Immature natural killer cell (primary cell): Measurements from ENCODE around the gene LDLRAD1. TPM values are rescaled to one million over a fixed set of nuclear protein-coding genes. Genes with fewer than 3 reads are reported as not detected.
A peak's percentile ranks its signal among the peaks of the same experiment; 100 is the strongest.
"Not testable (repeated sequence)": the region's sequence is repeated elsewhere in the genome, so short reads cannot be mapped to it uniquely, and the experiment has no call there.

Source experiments
- DNase-seq, 3 donors: peaks; one replicate each; pipeline ENCODE4 v3.0.0; 2022; ENCODE audit warnings: mixed read lengths in 1 of 3
- H3K27ac Mint-ChIP-seq, 6 donors: one replicate each; pipeline ENCODE4 v1.8.0; 2020; ENCODE audit warnings: mixed read lengths in 6 of 6, mild to moderate bottlenecking in 5 of 6, inconsistent platforms in 4 of 6, moderate library complexity in 3 of 6
- H3K27me3 Mint-ChIP-seq, 3 donors: one replicate each; pipeline ENCODE4 v1.8.0; 2020 to 2021; ENCODE audit warnings: low read depth in 3 of 3, mild to moderate bottlenecking in 3 of 3, mixed read lengths in 3 of 3, moderate library complexity in 3 of 3, inconsistent platforms in 1 of 3
- H3K36me3 Mint-ChIP-seq, 3 donors: one replicate each; pipeline ENCODE4 v1.8.0; 2020; ENCODE audit warnings: mixed read lengths in 3 of 3, inconsistent platforms in 2 of 3, mild to moderate bottlenecking in 2 of 3
- H3K4me1 Mint-ChIP-seq, 2 donors: one replicate each; pipeline ENCODE4 v1.8.0; 2020; ENCODE audit warnings: inconsistent platforms in 2 of 2, mild to moderate bottlenecking in 2 of 2, mixed read lengths in 2 of 2, moderate library complexity in 1 of 2
- H3K4me3 Mint-ChIP-seq, 5 donors: one replicate each; pipeline ENCODE4 v1.8.0; 2020; ENCODE audit warnings: mild to moderate bottlenecking in 5 of 5, mixed read lengths in 5 of 5, inconsistent platforms in 3 of 5, moderate library complexity in 3 of 5
- H3K9me3 Mint-ChIP-seq, 6 donors: one replicate each; pipeline ENCODE4 v1.8.0; 2020; ENCODE audit warnings: mild to moderate bottlenecking in 6 of 6, mixed read lengths in 6 of 6, inconsistent platforms in 4 of 6, moderate library complexity in 3 of 6
- polyA plus RNA-seq, 3 donors: library from polyadenylated mRNA; unstranded; fragments of 300-500 nt; fragmentation: Illumina TruSeq; gene quantifications; one replicate each; pipeline ENCODE4 v1.2.3, GENCODE V29; 2021

LDLRAD1 gene
- polyA plus RNA-seq, 3 donors from 2014 or later, result not detected

DNA sequence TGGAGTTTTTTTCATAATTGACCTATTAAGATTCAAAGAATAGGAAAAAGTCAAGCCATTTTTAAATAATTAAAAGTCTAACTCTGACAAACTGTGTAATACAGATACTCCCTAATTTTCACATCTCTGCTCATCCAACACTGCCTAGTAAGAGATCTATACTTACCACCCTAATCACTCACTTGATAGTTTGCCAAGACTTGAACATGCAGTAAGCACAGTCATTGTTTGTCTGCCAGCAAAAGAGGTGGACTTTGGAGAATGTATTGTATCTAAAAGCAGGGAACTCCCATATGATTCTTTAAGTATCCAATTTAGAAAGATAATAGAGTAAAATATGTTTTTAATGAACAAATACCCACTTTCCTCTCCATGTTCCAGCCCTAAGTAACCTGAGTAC is 19.5 kb upstream of the LDLRAD1 start:
- no peak overlapping the region for H3K4me3 Mint-ChIP-seq
- H3K36me3 Mint-ChIP-seq, result peaks cover 18 to 53% (median 21%) of the 10 kb centered on the region in 3 donors
- H3K27ac Mint-ChIP-seq, result peak overlapping the region in 2 of 6 donors; percentile 3 to 25
- no peaks in the 10 kb centered on the region for H3K4me1 Mint-ChIP-seq
- no peak for DNase-seq
- no peaks in the 10 kb centered on the region for H3K9me3 Mint-ChIP-seq
- no peaks in the 10 kb centered on the region for H3K27me3 Mint-ChIP-seq

DNA sequence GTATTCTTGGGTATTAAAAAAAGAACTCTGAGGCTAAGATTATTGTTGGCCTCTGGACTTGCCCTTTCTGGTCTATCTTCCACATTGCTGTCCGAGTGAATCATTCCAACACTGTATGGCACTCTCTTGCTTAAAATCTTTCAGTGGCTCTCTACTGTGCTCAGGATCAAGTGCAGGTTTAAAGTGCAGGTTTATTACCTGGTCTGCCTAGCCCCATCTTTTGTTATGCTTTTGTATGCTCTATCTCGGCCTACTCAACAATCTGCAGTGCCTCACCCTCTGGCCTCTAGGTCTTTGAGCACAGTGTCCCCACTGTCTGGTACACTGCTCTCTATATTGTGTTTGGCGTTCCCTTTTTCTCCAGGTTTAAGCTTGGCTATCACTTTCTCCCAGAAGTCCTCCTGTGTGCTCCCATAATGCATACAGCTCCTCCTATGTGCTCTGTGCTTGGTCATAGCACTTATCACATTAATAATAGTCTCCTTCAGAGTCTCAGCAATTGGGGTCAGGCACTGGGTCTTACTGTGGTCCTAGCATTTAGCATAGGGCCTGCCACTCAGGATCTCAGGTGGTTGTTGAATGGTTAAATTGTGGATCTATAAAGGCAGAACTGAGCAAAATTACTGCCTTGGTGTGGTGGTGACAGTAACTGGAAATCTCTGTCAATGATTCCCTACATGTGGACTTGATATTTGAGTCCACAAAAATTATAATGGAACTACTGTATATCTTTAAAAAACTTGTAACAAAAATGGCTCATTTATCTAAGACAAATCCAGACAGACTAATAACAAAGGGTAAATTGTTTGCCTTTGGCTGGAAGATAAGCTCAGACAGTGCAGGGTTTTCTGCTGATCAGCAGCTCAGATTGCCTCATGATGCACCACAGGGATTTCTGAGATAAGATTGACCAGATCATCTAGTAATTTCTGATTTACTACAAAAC is 10.6 kb upstream of the LDLRAD1 start:
- Mint-ChIP-seq H3K36me3 (peaks cover 0 to 20% (median 11%) of the 10 kb centered on the region in 3 donors), H3K9me3 (no peaks in the 10 kb centered on the region), H3K4me3 (no peak overlapping the region), H3K27me3 (peaks cover 0 to 2% (median 0%) of the 10 kb centered on the region in 3 donors), H3K4me1 (no peaks in the 10 kb centered on the region), H3K27ac (peak overlapping the region in 3 of 6 donors; percentile 18 to 51 (median 31))
- no peak for DNase-seq

DNA sequence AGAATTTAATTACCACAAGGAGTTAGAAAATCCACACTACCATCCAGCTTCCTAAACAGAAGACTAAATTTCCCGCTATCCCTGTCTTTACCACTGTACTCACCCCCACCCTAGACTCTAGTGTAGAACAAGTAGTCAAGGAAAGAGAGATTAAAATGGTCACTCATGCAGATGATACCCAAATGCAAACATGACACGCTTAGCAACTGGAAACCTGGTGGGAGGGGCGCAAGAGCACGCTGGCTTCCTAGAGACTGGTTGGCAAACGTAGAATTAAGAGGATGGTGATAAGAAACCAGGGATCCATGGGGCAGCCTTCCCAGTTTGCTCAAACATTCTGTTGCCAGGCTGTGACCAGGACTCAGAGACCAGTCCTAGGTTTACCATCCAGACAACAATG is 9.9 kb upstream of the LDLRAD1 start:
- Mint-ChIP-seq H3K4me3 (no peak overlapping the region), H3K36me3 (peaks cover 0 to 20% (median 11%) of the 10 kb centered on the region in 3 donors), H3K27ac (peak overlapping the region in 1 of 6 donors; percentile 29), H3K27me3 (peaks cover 0 to 2% (median 0%) of the 10 kb centered on the region in 3 donors), H3K9me3 (no peaks in the 10 kb centered on the region), H3K4me1 (no peaks in the 10 kb centered on the region)
- DNase-seq, result no peak

DNA sequence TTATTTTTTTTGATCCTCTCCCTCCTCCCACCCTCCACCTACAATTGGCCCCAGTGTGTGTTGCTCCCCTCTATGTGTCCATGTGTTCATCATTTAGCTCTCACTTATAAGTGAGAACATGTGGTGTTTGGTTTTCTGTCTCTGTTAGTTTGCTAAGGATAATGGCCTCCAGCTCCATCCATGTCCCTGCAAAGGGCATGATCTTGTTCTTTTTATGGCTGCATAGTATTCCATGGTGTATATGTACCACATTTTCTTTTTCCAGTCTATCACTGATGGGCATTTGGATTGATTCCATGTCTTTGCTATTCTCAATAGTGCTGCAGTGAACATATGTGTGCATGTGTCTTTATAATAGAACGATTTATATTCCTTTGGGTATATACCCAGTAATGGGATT is 6.8 kb upstream of the LDLRAD1 start:
- H3K4me1 Mint-ChIP-seq, H3K4me3 Mint-ChIP-seq, H3K36me3 Mint-ChIP-seq, H3K27ac Mint-ChIP-seq, DNase-seq, H3K27me3 Mint-ChIP-seq, H3K9me3 Mint-ChIP-seq: not testable (repeated sequence)

DNA sequence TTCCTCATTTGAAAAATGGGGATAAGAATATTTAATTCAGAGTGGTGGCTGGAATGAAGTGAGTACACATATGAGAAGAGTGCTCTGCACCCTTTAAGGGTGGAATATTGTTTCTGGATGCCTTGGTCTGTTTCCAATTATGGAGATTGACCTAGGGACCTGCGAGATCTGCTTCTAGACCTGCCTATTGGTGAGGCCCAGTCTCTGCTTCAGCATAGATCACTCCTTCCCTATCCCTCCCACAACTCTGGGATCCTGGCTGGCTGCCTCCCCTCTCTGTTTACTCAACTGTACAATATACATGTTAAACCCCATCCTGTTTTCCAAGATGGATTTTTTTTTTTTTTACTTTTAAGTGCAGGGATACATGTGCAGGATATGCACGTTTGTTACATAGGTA is 6.4 kb upstream of the LDLRAD1 start:
- Mint-ChIP-seq H3K27ac (no peak overlapping the region), H3K4me1 (no peaks in the 10 kb centered on the region), H3K9me3 (no peaks in the 10 kb centered on the region), H3K36me3 (peaks cover 0 to 4% (median 3%) of the 10 kb centered on the region in 3 donors), H3K27me3 (no peaks in the 10 kb centered on the region), H3K4me3 (no peak overlapping the region)
- no peak for DNase-seq

DNA sequence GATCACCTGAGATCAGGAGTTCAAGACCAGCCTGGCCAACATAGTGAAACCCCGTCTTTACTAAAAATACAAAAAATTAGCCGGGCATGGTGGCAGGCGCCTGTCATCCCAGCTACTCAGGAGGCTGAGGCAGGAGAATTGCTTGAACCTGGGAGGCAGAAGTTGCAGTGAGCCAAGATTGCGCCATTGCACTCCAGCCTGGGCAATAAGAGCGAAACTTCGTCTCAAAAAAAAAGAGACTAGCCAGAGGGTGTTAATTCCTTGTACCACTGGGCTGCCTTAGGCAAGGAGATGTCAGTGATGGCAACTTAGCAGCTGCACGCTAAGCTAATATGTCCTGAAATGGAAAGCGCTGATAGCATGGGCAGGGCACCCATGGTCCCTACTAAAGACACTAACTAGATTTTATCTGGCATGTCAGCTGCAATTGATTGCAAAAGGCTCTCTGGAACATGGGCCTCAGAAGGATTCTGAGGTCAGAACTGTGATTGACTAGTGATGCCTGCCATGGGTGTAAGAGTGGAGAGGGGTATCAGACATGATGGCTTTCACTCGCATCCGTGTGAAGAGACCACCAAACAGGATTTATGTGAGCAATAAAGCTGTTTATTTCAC is 1.7 kb upstream of the LDLRAD1 start:
- not testable (repeated sequence) for H3K4me1 Mint-ChIP-seq, H3K9me3 Mint-ChIP-seq, H3K4me3 Mint-ChIP-seq, H3K27me3 Mint-ChIP-seq, H3K36me3 Mint-ChIP-seq, DNase-seq, H3K27ac Mint-ChIP-seq

DNA sequence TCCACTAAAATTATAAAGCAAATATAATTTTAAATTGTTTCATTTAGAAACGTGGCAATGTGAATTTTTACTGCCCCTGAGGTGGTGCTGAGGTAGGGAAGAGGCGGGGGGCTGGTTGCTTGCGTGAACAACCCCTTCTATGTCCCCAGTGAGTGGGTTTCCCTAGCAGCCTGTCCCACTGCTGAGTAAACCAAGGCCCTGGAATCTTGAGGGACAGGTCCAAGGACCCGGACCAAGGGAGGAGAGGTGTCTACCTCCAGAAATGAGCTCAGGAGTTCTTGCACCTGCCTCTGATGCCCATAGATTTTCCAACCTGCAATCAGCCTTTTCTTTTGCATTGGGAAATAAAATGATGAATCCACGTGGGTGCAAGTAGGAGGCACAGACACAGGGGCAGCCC is 649 bp upstream of the LDLRAD1 start:
- Mint-ChIP-seq H3K4me3 (no peak overlapping the region), H3K36me3 (no peaks in the 10 kb centered on the region), H3K27me3 (no peaks in the 10 kb centered on the region), H3K27ac (no peak overlapping the region), H3K4me1 (no peaks in the 10 kb centered on the region), H3K9me3 (no peaks in the 10 kb centered on the region)
- no peak for DNase-seq

DNA sequence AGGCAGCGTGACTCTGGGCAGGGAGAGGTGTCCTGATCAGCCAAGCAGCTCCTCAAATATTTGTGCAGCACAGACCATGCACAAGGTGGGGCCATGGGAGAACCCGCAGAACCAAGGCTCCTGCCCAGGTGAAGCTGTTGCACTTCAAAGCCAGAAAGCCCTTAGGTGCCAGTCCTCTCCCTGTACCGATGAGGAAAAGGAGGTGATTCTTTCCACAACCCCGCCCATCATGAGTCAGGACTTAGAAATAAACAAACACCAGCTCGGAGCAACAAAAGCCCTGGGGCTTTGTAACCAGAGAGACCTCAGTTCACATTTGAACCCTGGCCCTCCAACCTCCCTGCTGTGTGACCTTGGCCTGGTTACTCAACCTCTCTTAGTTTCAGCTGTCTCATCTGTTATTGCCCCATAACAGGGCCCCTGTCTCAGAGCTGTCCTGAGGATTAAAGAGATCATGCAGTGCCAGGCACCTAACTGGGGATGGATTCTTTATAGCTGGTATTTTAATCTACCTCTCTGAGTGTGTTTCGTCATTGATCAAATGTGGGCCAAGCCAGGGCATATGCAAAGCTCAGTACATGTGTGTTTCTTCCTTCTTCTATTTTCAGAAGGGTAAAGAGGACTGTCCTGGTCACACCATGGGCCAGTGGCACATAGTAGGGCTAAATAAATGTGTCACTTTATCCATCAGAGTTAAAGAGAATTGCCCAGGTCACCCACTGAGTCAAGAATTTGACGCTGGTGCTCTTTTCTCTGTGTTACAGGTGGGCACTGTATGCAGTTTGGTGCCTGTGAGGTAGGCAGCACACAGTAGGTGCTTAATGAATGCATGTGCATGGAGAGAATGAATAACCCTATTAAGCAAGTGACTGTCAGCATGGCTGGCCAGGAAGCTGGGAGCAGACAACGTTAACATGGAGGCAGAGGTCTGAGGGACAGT is 1.4 kb downstream of the LDLRAD1 start:
- no peak overlapping the region for H3K27ac Mint-ChIP-seq
- H3K36me3 Mint-ChIP-seq, result no peaks in the 10 kb centered on the region
- no peaks in the 10 kb centered on the region for H3K4me1 Mint-ChIP-seq
- peaks cover 0 to 4% (median 0%) of the 10 kb centered on the region in 3 donors for H3K27me3 Mint-ChIP-seq
- no peak overlapping the region for H3K4me3 Mint-ChIP-seq
- no peaks in the 10 kb centered on the region for H3K9me3 Mint-ChIP-seq
- DNase-seq, result no peak

DNA sequence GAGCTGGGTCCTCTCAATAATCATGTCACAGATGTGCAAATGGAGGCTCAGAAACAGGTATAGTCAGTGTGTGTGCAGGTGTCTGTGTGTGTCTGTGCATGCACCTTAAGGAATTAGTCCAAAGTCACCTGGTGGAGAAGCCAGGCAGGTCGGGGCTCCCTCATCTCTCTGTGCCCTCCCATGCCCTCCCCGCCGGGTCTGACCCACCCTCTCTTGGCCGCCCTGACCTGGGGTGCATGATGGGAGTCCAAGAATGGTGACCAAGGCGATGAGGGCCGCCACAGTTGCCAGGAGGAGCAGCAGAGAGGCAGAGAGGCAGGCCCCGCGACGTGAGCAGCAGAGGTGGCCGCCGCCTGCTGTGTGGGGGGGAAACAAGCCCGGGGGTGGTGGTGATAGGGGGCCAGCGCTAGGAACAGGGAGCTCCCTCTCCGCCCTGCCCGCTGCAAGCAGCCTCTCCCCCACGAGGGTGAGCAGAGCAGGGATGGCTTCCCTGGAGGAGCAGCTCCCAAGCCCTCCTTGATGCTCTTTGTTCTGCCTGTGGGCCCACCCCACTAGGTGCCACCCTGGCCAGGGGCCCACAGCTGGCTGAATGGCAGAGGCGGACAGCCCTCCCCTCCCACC is 3.9 kb downstream of the LDLRAD1 start:
- Mint-ChIP-seq H3K27ac (no peak overlapping the region), H3K4me3 (no peak overlapping the region), H3K36me3 (no peaks in the 10 kb centered on the region), H3K9me3 (no peaks in the 10 kb centered on the region), H3K27me3 (peaks cover 0 to 7% (median 3%) of the 10 kb centered on the region in 3 donors), H3K4me1 (no peaks in the 10 kb centered on the region)
- DNase-seq, result no peak

DNA sequence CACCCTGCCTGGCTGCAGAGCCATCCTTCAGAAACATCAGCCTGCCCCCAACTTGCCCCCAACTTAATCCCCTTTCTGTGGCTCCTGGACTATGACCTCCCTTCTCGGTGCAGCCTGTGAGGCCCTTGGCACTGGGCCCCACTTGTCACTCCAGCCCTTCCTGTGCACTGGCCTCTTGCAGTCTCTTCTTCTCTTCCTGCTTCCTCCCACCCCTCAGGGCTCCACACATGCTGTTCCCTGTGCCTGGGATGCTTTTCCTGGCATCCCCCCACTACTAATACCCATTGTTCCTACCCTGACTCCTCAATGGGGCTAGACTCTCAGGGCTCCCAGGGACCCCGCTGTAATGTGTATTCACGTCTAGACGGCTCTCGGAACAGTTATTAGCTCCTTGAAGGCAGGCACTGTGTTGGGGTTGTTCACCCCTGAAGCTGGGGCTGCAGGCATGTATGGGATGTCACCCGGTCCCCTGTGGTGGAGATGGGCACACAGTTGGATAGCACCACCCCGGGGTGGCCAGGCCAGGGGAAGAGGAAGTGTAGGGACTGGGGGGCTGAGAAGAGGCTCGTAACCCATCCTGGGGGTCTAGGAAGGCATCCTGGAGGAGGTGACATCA is 4.5 kb downstream of the LDLRAD1 start:
- Mint-ChIP-seq H3K36me3 (no peaks in the 10 kb centered on the region), H3K27ac (no peak overlapping the region), H3K9me3 (no peaks in the 10 kb centered on the region), H3K4me1 (no peaks in the 10 kb centered on the region), H3K27me3 (peaks cover 0 to 7% (median 3%) of the 10 kb centered on the region in 3 donors), H3K4me3 (no peak overlapping the region)
- no peak for DNase-seq

DNA sequence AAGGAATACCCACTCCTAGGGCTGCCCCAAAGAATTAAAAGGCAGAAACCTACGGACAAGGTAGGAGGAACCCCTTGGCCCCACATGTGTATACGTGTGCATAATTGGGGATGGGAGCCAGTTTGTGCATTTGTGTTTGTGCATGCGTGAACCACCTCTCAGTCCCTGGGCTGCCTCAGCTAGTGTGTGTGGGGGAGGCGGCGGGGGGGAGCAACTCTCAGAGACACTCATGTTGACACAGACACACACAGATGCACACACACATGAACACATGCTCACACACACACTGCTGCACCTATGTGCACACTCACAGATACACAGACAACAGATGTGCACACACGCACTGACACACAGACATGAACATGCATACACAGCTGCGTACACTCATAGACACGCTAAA is 5.1 kb downstream of the LDLRAD1 start:
- no peaks in the 10 kb centered on the region for H3K36me3 Mint-ChIP-seq
- H3K27ac Mint-ChIP-seq, result no peak overlapping the region
- H3K4me3 Mint-ChIP-seq, result no peak overlapping the region
- no peaks in the 10 kb centered on the region for H3K9me3 Mint-ChIP-seq
- peaks cover 0 to 7% (median 3%) of the 10 kb centered on the region in 3 donors for H3K27me3 Mint-ChIP-seq
- DNase-seq, result no peak
- no peaks in the 10 kb centered on the region for H3K4me1 Mint-ChIP-seq

DNA sequence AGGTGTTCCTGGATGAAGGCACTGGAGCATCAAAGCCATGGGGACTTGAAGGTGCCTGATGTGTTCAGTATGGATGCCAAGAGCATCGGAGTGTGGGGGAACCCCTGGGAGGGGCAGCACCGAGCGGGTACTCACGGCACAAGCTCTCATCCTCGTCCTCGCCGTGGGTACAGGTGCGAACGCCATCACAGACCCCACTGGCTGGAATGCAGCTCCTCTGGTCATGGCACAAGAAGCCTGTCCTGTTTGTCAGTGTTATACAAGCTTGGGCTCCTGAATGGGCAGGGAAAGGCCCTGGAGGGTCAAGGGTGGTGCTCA is 6.0 kb downstream of the LDLRAD1 start:
- Mint-ChIP-seq H3K27me3 (peaks cover 0 to 7% (median 5%) of the 10 kb centered on the region in 3 donors), H3K36me3 (no peaks in the 10 kb centered on the region), H3K4me1 (no peaks in the 10 kb centered on the region), H3K27ac (no peak overlapping the region), H3K4me3 (no peak overlapping the region), H3K9me3 (no peaks in the 10 kb centered on the region)
- DNase-seq, result no peak

DNA sequence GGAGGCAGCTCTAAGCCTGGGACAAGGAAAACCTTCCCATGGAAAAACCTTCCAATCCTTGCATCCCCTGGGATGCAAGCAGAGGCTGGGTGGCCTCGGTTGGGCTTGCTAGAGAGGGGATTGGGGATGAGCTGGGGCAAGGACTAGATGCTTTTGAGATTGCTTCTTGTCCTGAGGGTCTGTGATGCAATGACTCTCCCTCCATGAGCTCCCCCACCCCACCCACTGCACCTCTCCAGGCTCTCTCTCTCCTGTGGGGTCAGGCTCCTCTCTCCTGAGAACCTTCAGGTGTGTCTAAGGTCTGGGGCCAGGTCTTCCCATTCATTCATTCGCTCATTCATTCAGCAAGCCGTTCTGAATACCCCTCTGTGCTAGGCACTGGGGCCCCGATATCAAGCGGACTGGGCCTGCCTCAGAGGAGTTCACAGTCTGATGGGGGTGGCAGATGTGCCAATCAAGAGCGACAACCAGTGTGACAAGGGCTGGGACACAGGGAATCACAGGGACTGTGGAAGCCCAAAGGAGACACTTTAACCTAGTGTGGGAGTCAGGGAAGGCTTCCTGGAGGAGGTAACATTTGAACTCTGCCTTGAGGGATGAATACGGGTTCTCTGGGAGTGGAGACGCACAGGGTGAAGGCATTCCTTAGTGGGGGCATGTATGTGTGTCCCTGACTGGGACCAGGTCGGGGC is 6.5 kb downstream of the LDLRAD1 start:
- no peak overlapping the region for H3K27ac Mint-ChIP-seq
- peaks cover 0 to 7% (median 6%) of the 10 kb centered on the region in 3 donors for H3K27me3 Mint-ChIP-seq
- H3K9me3 Mint-ChIP-seq, result no peaks in the 10 kb centered on the region
- H3K4me3 Mint-ChIP-seq, result no peak overlapping the region
- H3K36me3 Mint-ChIP-seq, result no peaks in the 10 kb centered on the region
- no peaks in the 10 kb centered on the region for H3K4me1 Mint-ChIP-seq
- DNase-seq, result no peak
